Renal cortical epithelial cell (primary cell): ENCODE results near the gene SHOC2. TPM values are rescaled to one million over a fixed set of nuclear protein-coding genes. Genes with fewer than 3 reads are reported as not detected.

ENCODE experiments used
- DNase-seq: peaks from one replicate; pipeline ENCODE4 v3.0.0-alpha.2; 2011; ENCODE audit warnings: low read depth
- total RNA-seq: library from RNA; depleted of rRNA; stranded (reverse); fragments of >200 nt; gene quantifications from 2 replicates; pipeline ENCODE4 v1.2.3, GENCODE V29; 2014

SHOC2 gene
- total RNA-seq, 1 donor from 2014 or later = 79.0 TPM

GRCh38 chr10:110983466-110983865 lies 64.1 kb downstream of the SHOC2 start:
- no peak for DNase-seq

- no peak for DNase-seq
These were observed 66.3 kb downstream of the SHOC2 start for GRCh38 chr10:110985497-110986275.

GRCh38 chr10:110989016-110989415 lies 69.6 kb downstream of the SHOC2 start:
- DNase-seq = peak; percentile 31

GRCh38 chr10:110992006-110992800 lies 72.8 kb downstream of the SHOC2 start:
- DNase-seq = peak; percentile 18

- peak; percentile 88 for DNase-seq
These were observed 73.8 kb downstream of the SHOC2 start for GRCh38 chr10:110993024-110993693.

- no peak for DNase-seq
These were observed 75.1 kb downstream of the SHOC2 start for GRCh38 chr10:110994406-110995086.

GRCh38 chr10:110995301-110995700 lies 75.9 kb downstream of the SHOC2 start:
- no peak for DNase-seq

GRCh38 chr10:110996256-110996655 lies 76.9 kb downstream of the SHOC2 start:
- DNase-seq = no peak

GRCh38 chr10:111004016-111004415 lies 84.6 kb downstream of the SHOC2 start:
- DNase-seq = no peak

- no peak for DNase-seq
These were observed 88.1 kb downstream of the SHOC2 start for GRCh38 chr10:111007486-111007885.

- DNase-seq = no peak
These were observed 95.8 kb downstream of the SHOC2 start for GRCh38 chr10:111015181-111015580.

GRCh38 chr10:111017098-111017497 lies 97.7 kb downstream of the SHOC2 start:
- DNase-seq = no peak

- DNase-seq = peak; percentile 25
These were observed 98.6 kb downstream of the SHOC2 start for GRCh38 chr10:111018021-111018420.

- DNase-seq = no peak
These were observed 103.7 kb downstream of the SHOC2 start for GRCh38 chr10:111023060-111023459.

- DNase-seq = no peak
These were observed 110.8 kb downstream of the SHOC2 start for GRCh38 chr10:111030042-111030750.

- DNase-seq = no peak
These were observed 115.3 kb downstream of the SHOC2 start for GRCh38 chr10:111034598-111035310.

GRCh38 chr10:111035542-111035941 lies 116.1 kb downstream of the SHOC2 start:
- no peak for DNase-seq

- no peak for DNase-seq
These were observed 118.5 kb downstream of the SHOC2 start for GRCh38 chr10:111037858-111038257.

- DNase-seq = no peak
These were observed 120.1 kb downstream of the SHOC2 start for GRCh38 chr10:111039522-111039921.

GRCh38 chr10:111057006-111057405 lies 137.6 kb downstream of the SHOC2 start:
- no peak for DNase-seq
